Activated T-helper 2 cell treated with anti-CD3 and anti-CD28 coated beads, Interferon-gamma antibody, Interleukin-2, Interleukin-4, amounts not matched to agents 10 μg/mL and 5 μg/mL and 100 μg/mL, durations not matched to agents 14 hours and 24 hours and 36 hours (primary cell): Measurements from ENCODE around the gene OR52K1. TPM values are rescaled to one million over a fixed set of nuclear protein-coding genes. Genes with fewer than 3 reads are reported as not detected.
"Not testable (repeated sequence)": the region's sequence is repeated elsewhere in the genome, so short reads cannot be mapped to it uniquely, and the experiment has no call there.

Experiments used
- DNase-seq: peaks from one replicate; pipeline ENCODE4 v3.0.0; 2021; ENCODE audit warnings: low spot score
- H3K27ac Mint-ChIP-seq: one replicate; pipeline ENCODE4 v1.8.0; 2021; ENCODE audit warnings: mixed read lengths
- H3K27me3 Mint-ChIP-seq: one replicate; pipeline ENCODE4 v1.8.0; 2021; ENCODE audit warnings: low read depth, mixed read lengths
- H3K36me3 Mint-ChIP-seq: one replicate; pipeline ENCODE4 v1.8.0; 2021; ENCODE audit warnings: low read depth, mixed read lengths
- H3K4me1 Mint-ChIP-seq: one replicate; pipeline ENCODE4 v1.8.0; 2021; ENCODE audit warnings: low read depth, mixed read lengths
- H3K4me3 Mint-ChIP-seq: one replicate; pipeline ENCODE4 v1.8.0; 2021; ENCODE audit warnings: low read depth, mild to moderate bottlenecking, moderate library complexity, mixed read lengths
- H3K9me3 Mint-ChIP-seq: one replicate; pipeline ENCODE4 v1.8.0; 2021; ENCODE audit warnings: mixed read lengths
- intact Hi-C: fragments of 100-400 bp; cut with micrococcal nuclease; formaldehyde crosslinking; loops from one replicate; pipeline ENCODE4 v1.15.1; 2023
- total RNA-seq: library from RNA; stranded (reverse); gene quantifications from 2 replicates; pipeline ENCODE4 v1.2.3, GENCODE V29; 2022

The OR52K1 gene
- total RNA-seq, 1 donor from 2014 or later, result not detected

DNA sequence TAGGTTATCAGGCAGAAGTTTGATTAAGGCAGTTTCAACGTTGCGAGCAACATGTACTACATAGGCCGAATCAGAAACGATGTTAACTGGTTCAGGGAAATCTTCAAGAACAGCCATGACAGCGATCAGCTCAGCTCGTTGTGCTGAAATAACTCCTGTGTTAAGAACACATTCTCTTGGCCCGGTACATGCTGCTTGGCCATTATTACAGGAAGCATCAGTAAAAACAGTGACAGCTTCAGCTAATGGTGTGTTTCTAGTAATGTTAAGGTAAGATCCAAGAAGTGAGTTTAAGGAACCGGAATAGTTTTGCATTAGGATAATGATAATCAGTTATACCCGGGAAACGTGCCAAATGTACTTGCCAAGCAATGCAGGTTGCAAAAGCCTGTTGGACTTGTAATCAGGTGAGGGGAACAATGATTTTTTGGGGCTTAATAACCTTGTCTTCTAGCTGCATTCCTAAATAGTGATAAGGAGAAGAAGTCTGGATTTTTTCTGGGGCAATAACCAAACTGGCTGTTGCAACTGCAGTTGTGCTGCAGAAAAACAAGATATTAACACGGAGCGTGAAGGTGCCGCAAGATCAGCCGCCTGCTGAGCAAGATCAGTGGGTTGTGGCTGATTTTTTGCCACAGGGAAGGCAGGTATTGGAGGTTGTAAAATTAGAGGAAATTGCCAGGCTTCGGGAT is 14.3 kb downstream of the OR52K1 start:
- intact Hi-C loops, result no loop called here
- Mint-ChIP-seq H3K27ac (no peak overlapping the region), H3K9me3 (no peaks in the 10 kb centered on the region), H3K36me3 (no peaks in the 10 kb centered on the region), H3K4me3 (no peak overlapping the region), H3K4me1 (peaks cover 6% of the 10 kb centered on the region), H3K27me3 (peaks cover 20% of the 10 kb centered on the region)
- no peak for DNase-seq

- H3K4me1 Mint-ChIP-seq, result no peaks in the 10 kb centered on the region
- peaks cover 4% of the 10 kb centered on the region for H3K27me3 Mint-ChIP-seq
- no peak overlapping the region for H3K27ac Mint-ChIP-seq
- intact Hi-C loops, result no loop called here
- no peak for DNase-seq
- H3K9me3 Mint-ChIP-seq, result no peaks in the 10 kb centered on the region
- no peaks in the 10 kb centered on the region for H3K36me3 Mint-ChIP-seq
- no peak overlapping the region for H3K4me3 Mint-ChIP-seq
Observed at GRCh38 chr11:4508886-4509285, 26.4 kb downstream of the OR52K1 start.

GRCh38 chr11:4511282-4512245 is 29.1 kb downstream of the OR52K1 start:
- Mint-ChIP-seq H3K27me3 (peaks cover 3% of the 10 kb centered on the region), H3K4me1 (no peaks in the 10 kb centered on the region), H3K9me3 (no peaks in the 10 kb centered on the region), H3K27ac (no peak overlapping the region), H3K36me3 (no peaks in the 10 kb centered on the region), H3K4me3 (no peak overlapping the region)
- no peak for DNase-seq
- intact Hi-C loops, result no loop called here

GRCh38 chr11:4514196-4514595 is 31.8 kb downstream of the OR52K1 start:
- Mint-ChIP-seq H3K36me3 (no peaks in the 10 kb centered on the region), H3K27ac (no peak overlapping the region), H3K4me1 (no peaks in the 10 kb centered on the region), H3K27me3 (no peaks in the 10 kb centered on the region), H3K4me3 (no peak overlapping the region), H3K9me3 (no peaks in the 10 kb centered on the region)
- DNase-seq, result no peak
- intact Hi-C loops, result no loop called here

DNA sequence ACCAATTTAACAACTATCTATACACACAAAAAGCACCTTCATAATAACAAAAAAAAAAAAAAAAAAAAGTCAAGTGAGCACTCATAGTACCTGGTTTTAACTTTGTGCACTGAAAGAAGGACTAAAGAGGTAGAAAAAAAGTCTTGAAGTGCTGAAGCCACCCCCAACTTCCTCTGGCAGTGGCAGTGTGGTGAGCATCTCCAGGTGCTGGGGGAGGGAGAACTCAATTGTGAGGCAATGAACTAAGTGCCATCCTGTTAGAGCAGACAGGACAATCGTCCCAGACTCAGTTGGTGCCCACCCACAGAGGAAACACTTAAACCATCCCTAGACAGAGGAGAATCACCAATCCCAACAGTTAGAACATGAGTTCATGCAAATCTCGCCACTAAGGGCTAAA is 39.9 kb downstream of the OR52K1 start:
- Mint-ChIP-seq H3K4me1 (no peaks in the 10 kb centered on the region), H3K27me3 (peaks cover 12% of the 10 kb centered on the region), H3K9me3 (no peaks in the 10 kb centered on the region), H3K36me3 (no peaks in the 10 kb centered on the region), H3K4me3 (no peak overlapping the region), H3K27ac (no peak overlapping the region)
- intact Hi-C loops, result no loop called here
- DNase-seq, result no peak

DNA sequence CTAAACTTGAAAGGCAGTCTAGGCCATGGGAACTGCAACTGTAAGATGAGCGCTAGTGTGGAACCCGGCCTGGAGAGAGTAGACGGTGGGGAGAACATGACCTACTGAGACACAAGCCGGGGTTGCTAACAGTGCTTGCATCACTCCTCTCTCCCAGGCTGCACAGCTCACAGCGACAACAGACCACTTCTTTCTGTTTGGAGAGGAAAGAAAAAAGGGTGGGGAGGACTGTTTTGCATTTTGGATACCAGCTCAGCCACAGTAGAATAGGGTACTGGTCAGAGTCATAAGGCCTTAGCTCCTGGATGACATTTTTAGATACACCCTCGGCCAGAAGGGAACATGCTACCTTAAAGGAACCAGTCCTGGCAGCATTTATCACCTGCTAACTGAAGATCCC is 40.3 kb downstream of the OR52K1 start:
- intact Hi-C loops, result no loop called here
- Mint-ChIP-seq H3K9me3 (no peaks in the 10 kb centered on the region), H3K36me3 (no peaks in the 10 kb centered on the region), H3K27ac (no peak overlapping the region), H3K4me1 (no peaks in the 10 kb centered on the region), H3K27me3 (peaks cover 12% of the 10 kb centered on the region), H3K4me3 (no peak overlapping the region)
- no peak for DNase-seq

- Mint-ChIP-seq H3K9me3 (no peaks in the 10 kb centered on the region), H3K4me3 (no peak overlapping the region), H3K4me1 (no peaks in the 10 kb centered on the region), H3K27me3 (peaks cover 15% of the 10 kb centered on the region), H3K27ac (no peak overlapping the region), H3K36me3 (no peaks in the 10 kb centered on the region)
- DNase-seq, result no peak
- intact Hi-C loops, result no loop called here
Observed at GRCh38 chr11:4523666-4524065, 41.2 kb downstream of the OR52K1 start.

- intact Hi-C loops, result no loop called here
- peaks cover 15% of the 10 kb centered on the region for H3K27me3 Mint-ChIP-seq
- H3K4me3 Mint-ChIP-seq, result no peak overlapping the region
- no peak for DNase-seq
- no peaks in the 10 kb centered on the region for H3K9me3 Mint-ChIP-seq
- H3K27ac Mint-ChIP-seq, result no peak overlapping the region
- no peaks in the 10 kb centered on the region for H3K4me1 Mint-ChIP-seq
- H3K36me3 Mint-ChIP-seq, result no peaks in the 10 kb centered on the region
Observed at GRCh38 chr11:4527926-4528325, 45.5 kb downstream of the OR52K1 start.

DNA sequence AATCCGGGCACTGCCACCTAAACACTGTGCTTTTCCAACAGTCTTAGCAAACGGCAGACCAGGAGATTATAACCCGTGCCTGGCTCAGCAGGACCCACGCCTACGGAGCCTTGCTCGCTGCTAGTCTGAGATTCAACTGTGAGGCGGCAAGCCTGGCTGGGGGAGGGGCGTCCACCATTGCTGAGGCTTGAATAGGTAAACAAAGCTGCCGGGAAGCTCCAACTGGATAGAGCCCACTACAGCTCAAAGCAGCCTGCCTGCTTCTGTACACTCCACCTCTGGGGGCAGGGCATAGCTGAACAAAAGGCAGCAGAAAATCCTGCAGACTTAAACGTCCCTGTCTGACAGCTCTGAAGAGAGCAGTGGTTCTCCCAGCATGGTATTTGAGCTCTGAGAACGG is 49.2 kb downstream of the OR52K1 start:
- H3K27ac Mint-ChIP-seq, H3K4me1 Mint-ChIP-seq, DNase-seq, H3K36me3 Mint-ChIP-seq, intact Hi-C loops, H3K4me3 Mint-ChIP-seq, H3K27me3 Mint-ChIP-seq, H3K9me3 Mint-ChIP-seq: not testable (repeated sequence)

GRCh38 chr11:4539603-4540219 is 57.3 kb downstream of the OR52K1 start:
- H3K4me3 Mint-ChIP-seq, result no peak overlapping the region
- no peaks in the 10 kb centered on the region for H3K36me3 Mint-ChIP-seq
- intact Hi-C loops, result loop anchor here (1.0 kb wide), 1 partner anchor 352 kb away; no protein-coding TSS in a partner anchor
- no peaks in the 10 kb centered on the region for H3K4me1 Mint-ChIP-seq
- peak; percentile 11 for DNase-seq
- no peak overlapping the region for H3K27ac Mint-ChIP-seq
- no peaks in the 10 kb centered on the region for H3K9me3 Mint-ChIP-seq
- peaks cover 6% of the 10 kb centered on the region for H3K27me3 Mint-ChIP-seq

DNA sequence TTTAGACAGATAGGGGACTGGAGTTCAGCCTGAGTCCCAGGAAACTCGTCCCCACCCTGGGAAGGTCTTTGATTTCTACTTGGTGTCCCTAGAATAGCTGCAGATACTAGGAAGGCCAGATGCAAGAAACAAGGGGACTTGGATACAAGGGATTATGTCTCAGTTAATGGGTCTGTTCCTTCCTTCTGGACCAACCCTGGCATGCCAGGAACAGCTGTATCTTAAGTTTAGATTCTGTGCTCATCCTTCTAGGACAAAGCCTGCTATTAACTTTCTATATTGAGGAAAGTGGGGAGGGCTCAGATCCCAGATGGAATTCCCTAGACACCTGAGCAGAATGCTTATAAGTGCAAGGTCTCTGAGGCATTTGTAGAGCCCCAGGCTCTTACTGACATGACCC is 58.6 kb downstream of the OR52K1 start:
- no peaks in the 10 kb centered on the region for H3K36me3 Mint-ChIP-seq
- no peak overlapping the region for H3K4me3 Mint-ChIP-seq
- intact Hi-C loops, result no loop called here
- no peaks in the 10 kb centered on the region for H3K4me1 Mint-ChIP-seq
- H3K27ac Mint-ChIP-seq, result no peak overlapping the region
- no peaks in the 10 kb centered on the region for H3K9me3 Mint-ChIP-seq
- no peak for DNase-seq
- peaks cover 8% of the 10 kb centered on the region for H3K27me3 Mint-ChIP-seq
